Activated CD4-positive, alpha-beta T cell treated with anti-CD3 and anti-CD28 coated beads, Interleukin-10, Interleukin-2, amounts not matched to agents 100 ng/mL and 50 ng/mL, durations not matched to agents 16 hours and 8 hours (primary cell): Measurements from ENCODE around the gene AJUBA.
"Not testable (repeated sequence)": the region's sequence is repeated elsewhere in the genome, so short reads cannot be mapped to it uniquely, and the experiment has no call there.

Experiments used
- DNase-seq: peaks from one replicate; pipeline ENCODE4 v3.0.0-alpha.2; 2020

The AJUBA gene

DNA sequence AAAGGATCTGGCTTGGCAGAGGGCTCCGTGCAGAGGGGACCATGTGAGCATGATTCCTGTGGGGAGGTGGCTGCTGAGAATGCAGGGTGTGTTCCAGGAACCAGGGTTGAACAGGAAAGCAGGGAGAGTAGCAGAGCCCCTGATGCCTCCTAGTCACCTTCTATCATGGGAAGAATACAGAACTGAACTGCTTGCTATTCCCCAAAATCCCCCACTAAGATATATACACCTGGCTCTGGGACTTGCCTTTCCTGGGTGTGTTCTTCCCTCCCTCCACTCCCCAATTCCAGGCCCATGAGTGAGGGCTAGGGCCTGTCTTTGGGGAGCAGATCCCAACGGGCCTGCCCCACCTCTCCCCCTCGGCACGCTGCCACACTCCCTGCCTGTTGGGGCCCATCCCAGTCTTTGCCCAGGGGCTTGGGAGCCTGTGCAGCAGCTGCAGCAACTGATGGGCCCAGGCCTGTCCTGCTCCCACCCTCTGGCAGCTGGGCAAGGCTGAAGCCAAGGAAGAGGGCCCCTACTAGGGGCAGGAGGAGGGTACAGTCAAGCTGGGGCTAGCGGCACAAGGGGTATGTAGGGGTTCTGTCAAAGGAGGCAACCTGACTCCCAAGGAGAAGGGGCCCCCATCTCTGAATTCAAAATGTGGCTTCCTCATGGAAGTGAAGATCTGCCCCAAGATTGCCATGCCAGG, 3.2 kb downstream of the AJUBA start:
- DNase-seq = no peak

DNA sequence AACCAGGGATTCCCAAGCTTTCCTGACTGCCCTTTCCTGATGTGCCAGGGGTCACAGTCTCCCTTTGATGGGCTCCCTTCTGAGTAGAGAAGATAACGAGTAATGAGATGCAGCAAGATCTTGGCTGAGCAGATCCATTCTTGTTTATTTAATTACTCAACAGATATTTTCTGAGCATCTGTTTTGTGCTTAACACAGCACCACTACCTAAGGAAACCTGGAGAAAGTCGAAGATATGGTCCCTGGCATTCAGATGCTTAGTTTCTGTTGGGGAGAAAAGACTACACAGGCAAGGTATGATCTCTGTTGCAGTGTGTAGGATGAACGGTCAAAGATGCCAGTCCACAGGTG, 3.9 kb downstream of the AJUBA start:
- no peak for DNase-seq

DNA sequence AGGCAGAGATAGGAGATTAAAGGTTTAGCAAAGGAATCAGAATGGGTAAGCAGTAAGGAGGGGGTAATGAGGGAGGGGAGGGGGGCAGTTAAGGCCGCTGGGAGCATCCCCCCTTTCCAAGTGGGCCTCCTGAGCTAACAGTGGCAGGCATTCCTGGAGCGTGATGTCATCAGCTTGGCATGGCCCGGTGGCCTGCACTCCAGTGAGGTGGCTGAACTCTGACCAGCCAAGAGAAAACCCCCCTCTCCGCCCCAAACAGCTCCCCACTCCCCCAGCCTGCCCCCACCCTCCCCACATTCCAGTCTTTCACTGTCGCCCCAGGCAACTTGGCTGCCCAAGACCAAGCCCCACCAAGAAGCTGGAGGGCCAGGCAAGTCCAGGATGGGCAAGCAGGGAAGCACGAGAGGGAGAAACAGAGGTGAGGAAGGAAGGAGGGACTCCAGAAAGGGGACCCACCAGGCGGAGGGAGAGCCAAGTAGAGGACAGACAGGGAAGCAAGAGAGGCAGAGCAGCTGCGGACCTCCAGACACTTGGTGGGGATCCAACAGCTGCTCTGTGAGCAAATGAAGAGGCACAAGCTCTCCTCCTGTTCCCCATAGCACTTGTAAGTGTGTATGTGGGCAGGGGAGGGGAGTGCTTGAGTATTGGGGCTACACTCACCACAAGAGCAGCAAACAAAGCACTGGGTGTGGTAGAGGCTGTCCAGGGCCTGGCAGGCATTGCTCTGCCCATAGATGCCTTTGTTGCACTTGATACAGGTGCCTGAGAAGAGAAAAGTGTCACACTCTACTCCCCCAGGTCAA, 4.5 kb downstream of the AJUBA start:
- no peak for DNase-seq

DNA sequence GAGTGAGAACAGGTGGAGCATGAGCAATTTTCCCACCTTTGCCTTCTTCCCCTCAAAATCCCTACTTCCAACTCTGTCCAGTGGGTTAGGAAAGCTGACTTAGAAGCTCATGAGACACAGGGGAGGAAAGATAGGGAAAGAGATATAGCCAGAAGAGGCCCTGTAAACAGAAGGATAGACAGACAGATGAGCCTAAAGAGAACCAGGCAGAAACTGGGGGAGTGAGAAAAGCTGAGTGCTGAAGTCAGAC, 5.0 kb downstream of the AJUBA start:
- no peak for DNase-seq

DNA sequence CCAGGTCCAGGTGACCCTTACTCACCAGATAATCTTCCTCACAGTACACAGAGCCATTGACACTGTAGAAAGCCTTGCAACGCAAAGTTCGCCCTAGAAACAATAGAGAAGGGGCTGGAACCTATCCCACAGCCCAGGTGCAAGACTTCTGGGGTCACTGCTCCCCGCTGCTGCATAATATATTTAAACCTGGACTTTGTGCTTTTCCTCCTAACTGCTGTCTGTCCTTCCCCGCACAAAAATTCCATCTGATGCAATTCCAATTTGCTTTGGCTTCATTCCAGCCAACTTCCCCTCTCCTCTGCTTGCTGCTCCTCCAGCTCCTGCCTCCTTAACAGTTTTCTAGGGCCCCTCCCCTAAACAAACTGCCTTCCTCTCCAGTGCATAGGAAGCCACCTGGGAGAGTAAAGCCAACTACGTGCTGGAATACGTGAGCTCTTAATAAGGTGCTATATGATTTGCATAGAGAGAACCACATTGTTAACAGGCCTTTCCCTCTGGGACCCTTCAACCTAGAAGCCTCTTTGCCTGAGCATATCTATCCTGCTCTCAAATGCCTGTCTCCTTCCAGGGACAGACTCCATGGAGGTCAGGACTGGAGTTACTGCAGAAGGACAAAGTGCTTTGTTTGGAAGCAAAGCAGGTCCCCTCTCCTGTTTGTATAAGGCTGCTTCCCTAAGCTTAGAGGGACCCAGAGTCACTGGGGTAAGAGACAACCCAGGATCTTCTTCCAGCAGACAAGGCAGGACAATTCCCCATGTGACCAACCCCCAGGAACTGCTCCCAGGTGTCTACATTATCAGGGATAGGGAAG, 5.5 kb downstream of the AJUBA start:
- DNase-seq = no peak

DNA sequence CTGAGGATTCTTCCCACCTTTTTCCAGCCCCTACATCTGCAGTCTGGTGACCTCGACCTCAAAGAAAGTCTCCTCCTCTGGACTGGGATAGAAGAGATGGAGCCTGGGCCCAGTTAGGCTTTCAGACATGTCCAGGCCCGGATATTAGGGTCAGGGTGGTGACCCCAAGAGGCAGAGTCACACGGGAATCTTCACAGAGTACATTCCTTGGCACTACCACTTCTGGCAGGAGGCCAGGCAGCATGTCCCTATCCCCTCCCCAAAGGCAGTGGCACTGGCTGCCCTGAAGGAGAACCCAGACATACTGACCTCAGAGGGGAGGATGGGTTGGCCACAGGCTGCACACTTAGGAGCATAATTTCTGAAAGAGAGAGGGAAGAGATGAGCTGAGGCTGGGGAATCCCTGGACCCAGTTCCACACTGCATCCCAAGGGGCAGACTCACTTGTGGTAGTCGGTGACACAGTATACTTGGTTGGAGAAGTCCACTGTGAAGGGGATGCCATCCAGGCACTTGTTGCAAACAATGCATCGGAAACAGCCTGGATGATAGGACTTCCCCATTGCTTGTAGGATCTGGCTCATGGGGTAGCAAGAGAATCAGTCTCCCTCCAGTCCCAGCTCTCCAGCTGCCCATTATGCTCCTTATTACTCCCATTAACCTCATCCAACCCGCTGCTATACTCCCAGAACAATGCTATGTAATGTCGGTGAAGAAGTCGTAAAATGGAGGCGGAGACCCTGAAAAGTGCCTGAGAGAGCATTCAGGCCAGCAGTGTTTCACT, 7.6 kb downstream of the AJUBA start:
- no peak for DNase-seq

DNA sequence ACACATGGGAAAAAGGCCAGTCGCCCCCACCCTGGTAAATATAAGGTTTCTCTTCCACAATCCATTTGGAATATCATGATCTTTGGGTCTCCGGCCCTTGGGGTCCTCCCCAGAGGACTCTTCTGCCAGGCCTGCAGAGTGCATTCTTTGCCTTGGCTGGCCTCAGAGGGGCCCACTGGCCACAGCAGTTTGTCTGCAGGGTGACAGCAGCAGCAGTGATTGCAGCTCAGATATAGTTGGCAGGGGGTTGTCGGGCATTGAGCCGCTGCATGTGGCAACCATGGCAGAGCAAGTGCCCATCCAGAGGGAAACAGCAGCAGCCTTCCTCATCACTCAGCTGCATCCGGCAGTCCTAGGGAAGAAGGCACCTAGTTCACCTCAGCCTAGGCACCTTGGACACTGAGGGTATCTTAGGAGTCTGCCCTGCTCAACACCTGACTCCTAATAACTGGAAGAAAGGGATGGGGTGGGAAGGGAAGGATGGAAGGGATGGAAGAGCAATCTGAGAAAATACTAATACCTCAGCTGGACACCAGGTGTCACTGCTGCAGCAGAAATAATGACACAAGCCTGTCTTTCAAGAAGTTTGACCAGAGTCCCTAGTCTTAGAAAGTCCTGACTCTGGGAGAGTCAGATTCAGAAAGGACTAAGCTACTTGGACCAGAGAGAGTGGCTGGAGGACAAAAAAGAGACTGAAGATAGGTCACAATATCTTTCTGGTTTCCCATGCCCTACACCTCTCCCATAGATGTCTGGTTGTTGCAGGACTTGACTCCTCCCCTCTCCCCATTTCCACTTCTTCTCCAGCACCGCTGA, 8.9 kb downstream of the AJUBA start:
- peak; percentile 48 for DNase-seq

DNA sequence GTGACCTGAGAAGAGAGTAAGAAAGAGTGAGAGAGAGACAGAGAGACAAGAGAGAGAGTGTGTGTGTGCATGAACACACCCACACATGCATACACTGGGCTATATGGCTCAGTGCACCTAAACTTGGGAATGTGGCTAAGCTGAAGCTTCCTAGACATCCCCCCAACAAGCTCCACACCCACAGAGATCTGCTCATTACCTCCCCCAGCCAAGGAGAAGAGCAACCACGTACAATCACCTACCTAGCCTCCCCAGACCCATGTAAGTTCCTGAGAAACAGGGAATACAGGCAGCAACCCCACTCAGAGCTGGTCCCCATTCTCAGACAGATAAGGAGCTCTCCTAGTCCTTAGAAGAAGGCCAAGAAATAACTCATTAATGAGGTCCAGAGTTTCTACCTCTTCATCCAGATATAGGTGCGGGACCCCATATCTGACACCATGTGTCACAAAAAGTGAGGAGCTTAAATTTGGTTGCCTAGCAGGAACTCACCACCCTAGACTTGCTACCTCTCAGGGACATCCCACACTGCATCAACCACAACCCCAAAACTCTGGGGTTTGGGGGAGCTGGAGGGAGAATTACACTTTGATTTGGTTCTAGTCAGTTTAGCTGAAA, 9.9 kb downstream of the AJUBA start:
- no peak for DNase-seq

DNA sequence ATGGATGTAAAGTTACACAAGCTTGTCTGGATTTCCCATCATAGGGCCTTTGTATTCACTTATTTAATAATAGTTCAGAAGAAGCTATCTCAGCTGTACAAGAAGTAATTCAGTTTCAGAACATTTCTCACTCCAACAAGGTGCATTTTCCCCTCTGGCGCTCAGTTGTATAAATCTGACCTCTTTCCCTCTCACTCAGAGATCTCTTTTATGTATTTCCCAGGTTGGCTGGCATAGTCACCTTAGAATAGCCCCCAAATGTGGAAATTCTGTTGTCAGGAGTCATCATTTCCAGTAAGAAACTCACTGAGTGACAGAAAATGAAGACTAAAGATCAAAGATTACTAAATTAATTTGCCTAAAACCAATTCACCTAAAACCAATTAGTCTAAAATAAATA, 11.2 kb downstream of the AJUBA start:
- no peak for DNase-seq

DNA sequence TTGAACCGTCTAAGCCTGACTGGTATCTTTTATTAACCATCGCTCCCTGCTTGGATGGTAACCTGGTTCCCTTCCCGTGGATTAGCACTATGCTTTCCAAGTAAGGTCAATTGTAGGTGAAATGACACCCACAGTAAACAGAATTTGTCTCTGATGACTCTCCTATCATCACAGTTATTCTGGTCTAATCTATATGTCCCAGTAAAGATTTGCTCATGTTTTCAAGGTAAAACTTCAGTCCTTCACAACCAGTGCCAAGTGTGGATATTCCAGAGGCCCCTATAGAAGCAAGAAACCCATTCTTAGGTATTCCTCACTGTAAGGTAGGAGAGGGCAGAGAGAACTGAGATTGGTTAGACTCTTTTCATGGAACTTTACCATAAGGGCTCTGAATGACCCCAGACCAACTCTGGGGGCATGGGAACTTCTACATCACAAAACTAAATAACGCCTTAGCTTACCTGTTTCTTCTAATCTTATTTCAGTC, 15.5 kb downstream of the AJUBA start:
- no peak for DNase-seq

DNA sequence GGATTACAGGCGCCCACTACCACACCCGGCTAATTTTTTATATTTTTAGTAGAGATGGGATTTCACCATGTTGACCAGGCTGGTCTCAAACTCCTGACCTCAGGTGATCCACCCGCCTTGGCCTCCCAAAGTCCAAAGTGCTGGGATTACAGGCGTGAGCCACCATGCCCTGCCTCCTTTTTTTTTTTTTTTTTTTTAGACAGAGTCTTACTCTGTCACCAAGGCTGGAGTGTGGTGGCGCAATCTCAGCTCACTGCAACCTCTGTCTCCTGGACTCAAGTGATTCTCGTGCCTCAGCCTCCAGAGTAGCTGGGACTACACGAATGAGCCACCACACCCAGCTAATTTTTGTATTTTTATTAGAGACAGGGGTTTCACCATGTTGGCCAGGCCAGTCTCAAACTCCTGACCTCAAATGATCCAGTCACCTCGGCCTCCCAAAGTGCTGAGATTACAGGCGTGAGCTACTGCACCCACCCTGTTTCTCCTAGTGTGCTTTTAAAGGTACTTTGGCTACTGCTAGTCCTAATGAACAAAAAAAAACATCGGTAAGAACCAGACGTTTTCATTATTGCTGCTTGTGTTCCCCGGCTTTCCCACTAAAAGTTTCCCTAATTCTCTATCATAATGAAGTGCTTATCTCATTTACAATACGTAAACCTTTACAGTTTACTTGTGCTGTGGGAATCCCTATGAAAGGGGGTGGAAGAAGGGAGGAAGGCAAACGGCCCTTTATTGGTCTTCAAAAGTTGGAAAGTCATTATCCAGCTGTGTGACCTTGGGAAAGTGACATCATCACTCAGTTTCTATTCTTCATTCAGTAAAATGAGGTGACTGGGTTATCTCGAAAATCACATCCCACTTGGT, 16.2 kb downstream of the AJUBA start:
- DNase-seq = not testable (repeated sequence)

DNA sequence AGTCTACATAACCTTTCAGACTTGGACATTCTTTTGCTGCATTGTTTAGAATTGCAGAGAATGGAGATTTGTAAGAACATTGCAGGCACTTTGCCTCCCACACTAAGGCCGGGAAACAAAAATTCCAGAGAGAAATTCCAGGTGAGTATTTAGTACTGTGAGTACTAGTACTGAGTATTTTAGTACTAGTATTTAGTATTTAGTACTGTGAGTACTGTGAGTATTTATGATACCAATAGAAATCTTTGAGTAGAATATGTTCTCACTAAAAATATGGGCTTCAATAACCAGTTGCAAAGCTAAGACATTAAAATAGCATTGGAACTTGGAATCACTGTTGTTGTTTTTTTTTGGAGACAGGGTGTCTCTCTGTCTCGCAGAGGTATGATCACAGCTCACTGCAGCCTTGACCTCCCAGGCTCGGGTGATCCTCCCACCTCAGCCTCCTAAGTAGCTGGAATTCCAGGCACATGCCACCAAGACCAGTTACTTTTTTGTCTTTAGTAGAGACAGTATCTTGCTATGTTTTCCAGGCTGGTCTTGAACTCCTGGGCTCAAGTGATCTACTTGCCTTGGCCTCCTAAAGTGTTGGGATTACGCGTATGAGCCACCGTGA, 20.2 kb downstream of the AJUBA start:
- DNase-seq = no peak

DNA sequence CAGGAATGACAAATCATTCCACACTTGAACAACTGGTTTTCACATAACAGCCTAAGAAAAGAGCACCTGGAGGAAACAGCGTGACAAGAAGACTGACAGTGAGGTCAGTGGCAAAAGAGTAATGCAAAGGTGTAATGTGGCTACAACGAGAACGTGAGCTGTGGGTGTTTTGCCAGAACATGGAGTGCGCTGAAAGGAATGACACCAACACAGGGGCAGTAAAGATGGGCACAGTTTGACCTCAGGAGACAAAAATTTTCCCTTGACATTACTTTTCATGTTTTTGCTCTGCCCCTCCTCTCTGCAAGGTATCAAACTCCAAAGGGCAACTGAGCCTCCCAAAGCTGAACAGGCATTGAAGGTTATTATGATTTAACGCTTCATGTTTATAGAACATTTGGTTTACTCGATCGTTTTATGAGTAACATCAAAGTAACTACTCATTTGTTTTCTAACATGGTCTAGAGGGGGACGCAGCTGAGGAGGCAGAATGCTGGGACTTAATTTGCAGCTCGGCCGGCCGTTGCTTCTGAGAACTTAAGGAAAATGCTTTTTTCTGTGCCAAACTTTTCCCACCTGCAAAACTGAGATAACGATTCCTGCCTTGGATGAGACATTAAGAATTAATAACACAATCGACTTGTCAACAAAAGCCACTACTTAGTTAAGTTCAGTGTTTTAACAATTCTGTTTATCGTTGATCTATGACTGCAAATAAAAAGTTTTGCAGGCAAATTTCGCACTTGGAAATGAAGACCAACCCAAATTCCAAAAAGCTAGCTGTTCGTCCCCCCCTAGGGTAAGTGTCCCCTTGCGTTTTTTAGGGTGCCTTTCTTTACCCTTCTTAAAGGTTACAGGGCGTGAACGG, 26.4 kb downstream of the AJUBA start:
- no peak for DNase-seq

DNA sequence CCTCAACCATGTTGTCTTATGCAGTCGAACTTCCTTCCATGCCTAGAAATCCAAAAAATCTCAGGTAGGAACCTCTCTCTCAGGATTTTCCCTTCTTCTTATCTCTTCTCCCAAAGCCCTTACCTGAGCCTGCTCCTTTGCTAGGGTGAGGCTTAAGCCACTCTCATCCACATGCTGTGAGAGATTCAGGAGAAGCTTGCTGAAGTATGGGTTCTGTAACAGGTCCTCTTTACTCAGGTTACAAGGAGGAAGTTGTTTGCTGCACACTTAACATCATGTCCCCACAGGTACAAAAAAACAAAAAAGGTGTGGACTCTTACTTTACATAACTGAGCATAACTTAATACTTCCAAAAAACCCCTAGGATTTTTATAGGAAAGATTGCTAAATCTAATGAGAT, 29.9 kb downstream of the AJUBA start:
- no peak for DNase-seq

DNA sequence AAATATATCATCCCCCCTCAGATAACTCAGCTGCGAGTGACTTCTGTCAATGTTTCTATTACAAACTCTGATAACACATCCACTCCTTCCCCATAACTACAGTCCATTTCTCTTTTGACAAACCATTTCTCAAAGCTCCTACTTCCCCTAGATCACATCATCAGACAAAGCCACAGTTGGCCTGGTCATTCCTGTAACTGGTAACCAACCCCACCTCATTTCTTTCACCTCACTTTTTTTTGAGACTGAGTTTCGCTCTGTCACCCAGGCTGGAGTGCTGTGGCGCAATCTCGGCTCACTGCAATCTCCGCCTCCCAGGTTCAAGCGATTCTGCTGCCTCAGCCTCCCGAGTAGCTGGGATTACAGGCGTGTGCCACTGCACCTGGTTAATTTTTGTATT, 30.6 kb downstream of the AJUBA start:
- peak; percentile 14 for DNase-seq

DNA sequence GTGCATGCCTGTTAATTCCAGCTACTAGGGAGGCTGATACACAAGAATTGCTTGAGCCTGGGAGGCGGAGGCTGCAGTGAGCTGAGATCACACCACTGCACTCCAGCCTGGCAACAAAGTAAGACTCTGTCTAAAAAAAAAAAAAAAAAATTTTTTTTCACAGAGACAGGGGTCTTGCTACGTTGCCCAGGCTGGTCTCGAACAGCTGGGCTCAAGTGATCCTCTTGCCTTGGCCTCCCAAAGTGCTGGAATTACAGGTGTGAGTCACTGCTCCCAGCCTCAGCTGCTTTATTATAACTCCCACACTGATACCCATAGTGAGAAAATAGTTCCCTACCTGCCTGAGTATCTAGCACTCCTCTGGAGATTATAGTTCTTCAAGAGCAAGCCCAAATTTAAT, 36.7 kb downstream of the AJUBA start:
- no peak for DNase-seq

DNA sequence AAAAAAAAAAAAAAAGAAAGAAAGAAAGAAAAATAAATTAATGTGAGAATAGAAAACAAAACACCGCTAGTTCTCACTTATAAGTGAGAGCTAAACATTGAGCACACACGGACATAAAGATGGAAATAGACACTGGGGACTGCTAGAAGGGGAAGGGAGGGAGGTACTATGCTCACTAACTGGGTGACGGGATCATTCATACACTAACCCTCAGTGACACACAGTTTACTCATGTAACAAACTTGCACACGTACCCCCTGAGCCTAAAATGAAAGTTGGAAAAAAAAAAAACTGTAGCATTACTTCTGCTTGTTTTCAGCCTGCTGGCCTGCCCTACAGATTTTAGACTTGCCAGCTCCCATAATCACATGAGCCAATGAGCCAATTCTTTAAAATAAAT, 42.7 kb downstream of the AJUBA start:
- no peak for DNase-seq

DNA sequence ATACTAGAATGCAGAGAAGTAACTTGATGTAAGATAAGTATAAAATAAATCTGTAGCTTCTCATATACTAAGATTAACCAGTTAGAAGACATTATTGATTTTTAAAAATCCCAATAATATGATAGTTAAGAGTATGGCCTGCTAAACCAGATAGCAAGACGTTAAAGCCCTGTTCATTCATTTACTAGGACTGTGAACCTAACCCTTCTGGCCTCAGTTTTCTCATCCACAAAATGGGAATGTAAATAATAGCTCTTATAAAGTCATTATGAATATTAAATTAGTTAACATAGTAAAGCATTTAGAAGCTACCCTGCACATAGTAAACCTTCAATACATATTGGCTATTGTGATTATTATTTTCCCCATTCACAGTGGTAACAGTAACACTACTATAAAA, 47.2 kb downstream of the AJUBA start:
- no peak for DNase-seq

DNA sequence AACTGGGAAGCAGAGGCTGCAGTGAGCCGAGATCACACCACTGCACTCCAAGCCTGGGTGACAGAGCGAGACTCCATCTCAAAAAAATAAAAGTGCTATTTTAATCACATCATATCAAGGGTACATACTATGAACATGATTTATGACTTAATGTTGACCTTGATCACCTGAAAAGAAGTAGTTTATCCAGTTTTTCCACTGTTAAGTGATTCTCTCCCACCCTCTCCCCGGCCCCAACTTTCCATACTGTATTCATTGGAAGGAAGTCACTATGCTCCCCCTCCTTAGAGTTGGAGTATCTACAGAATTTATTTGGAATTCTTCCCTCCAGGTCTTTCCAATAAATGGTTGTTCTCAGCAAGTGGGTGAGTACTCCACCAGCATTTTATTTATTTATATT, 50.2 kb downstream of the AJUBA start:
- DNase-seq = no peak
